Measurements from ENCODE around the gene SETDB2. TPM values are rescaled to one million over a fixed set of nuclear protein-coding genes. Genes with fewer than 3 reads are reported as not detected.

Gene SETDB2
- total and polyA plus RNA-seq, 2 of the 13 experiments (the other 11 are each of a cell fraction or from before 2014, with no cell fraction given), result 8.1 to 8.7 TPM

- no peak for TF ChIP-seq KLF11 (CRISPR knock-in tag; IDR thresholded peaks at IDR 0.05)
- TF ChIP-seq ZFP36 (IDR thresholded peaks at IDR 0.05; ENCODE audit: borderline replicate concordance, low read depth, low read length, partially characterized antibody), result no peak
- TF ChIP-seq ZBTB33 (CRISPR knock-in tag; IDR thresholded peaks at IDR 0.05), result no peak
- TF ChIP-seq ZNF724P (CRISPR knock-in tag; IDR thresholded peaks at IDR 0.05; ENCODE audit: borderline replicate concordance), result no peak
- no peak for TF ChIP-seq CCDC6 (CRISPR knock-in tag; IDR thresholded peaks at IDR 0.05)
Observed at GRCh38 chr13:49524740-49525501, 80.8 kb downstream of the SETDB2 start (continued).

- Histone ChIP-seq H3K36me3 (replicated peaks in 1 of 2; ENCODE audit: control insufficient read depth in 1 of 2, insufficient read depth in 2 of 2, low read length in 2 of 2) (peaks cover 0 to 10% of the 10 kb centered on the region in 2 experiments; a peak in 3 of 5 replicates), H3K4me1 (ENCODE audit: insufficient read depth, low read length) (no peaks in the 10 kb centered on the region), H2AFZ (ENCODE audit: low read length) (no peak overlapping the region), H3K79me2 (ENCODE audit: insufficient read depth, low read length) (no peaks in the 10 kb centered on the region), H3K27me3 (ENCODE audit: control insufficient read depth in 1 of 2, insufficient read depth in 2 of 2, low read length in 2 of 2) (no peaks in the 10 kb centered on the region), H3K27ac (ENCODE audit: extremely low read length, insufficient read depth, low read length) (no peak overlapping the region), H3K9ac (ENCODE audit: insufficient read depth, low read depth, low read length) (no peak overlapping the region), H4K20me1 (ENCODE audit: insufficient read depth, low read length) (no peaks in the 10 kb centered on the region), H3K4me2 (ENCODE audit: low read depth, low read length) (no peak overlapping the region), H3K4me3 (replicated peaks in 1 of 3; ENCODE audit: insufficient read depth in 1 of 3, low read depth in 2 of 3, low read length in 3 of 3) (no peak overlapping the region), H3K9me3 (ENCODE audit: low read length) (no peaks in the 10 kb centered on the region)
- POLR2A ChIA-PET, result no interaction called here
- FAIRE-seq, result no peak
- intact Hi-C loops (cut with micrococcal nuclease; ENCODE audit: unreplicated experiment), result no loop called here
- BruUV-seq (replicated peaks), result no TSS peak
- in situ Hi-C loops (cut with HindIII; ENCODE audit: extremely low pct_ligation_motif_present, low pct_unique_long_range_greater_than_20kb), result no loop called here
- no peak for DNase-seq (ENCODE audit: low spot score)
- ATAC-seq, result no peak
- no peak for TF ChIP-seq NFE2L1 (CRISPR knock-in tag; IDR thresholded peaks at IDR 0.05; ENCODE audit: borderline replicate concordance)
- no peak for TF ChIP-seq ATF2 (CRISPR knock-in tag; IDR thresholded peaks at IDR 0.05)
- WGBS (ENCODE audit: low lambda C conversion rate), result 96% methylated on average over 2 of the region's 2 CpGs
- CTCF ChIA-PET (ENCODE audit: low intra/inter-chr PET ratio, low total read pairs), result no interaction called here
Observed at GRCh38 chr13:49527123-49527522, 83.0 kb downstream of the SETDB2 start.
